Gastroesophageal sphincter (tissue), 3 donors: ENCODE data around the gene CATSPERE.

Source experiments
- POLR2A ChIP-seq, 2 donors: fragments of 450-650 bp; IDR thresholded peaks; one replicate each; pipeline ENCODE4 v1.6.1; 2017; ENCODE audit warnings: antibody characterized with exemption in 2 of 2, mild to moderate bottlenecking in 2 of 2, moderate library complexity in 1 of 2
- TF ChIP-seq, protein P1 (sequence below), 4 experiments: fragments of 200-600 bp in 2 of 4; fragments of 450-650 bp in 2 of 4; sonication (generic) in 1 of 4; IDR thresholded peaks; one replicate each; pipeline ENCODE4 v1.5.1; 2017 to 2019; ENCODE audit warnings: antibody characterized with exemption in 4 of 4, mild to moderate bottlenecking in 2 of 4, moderate library complexity in 2 of 4

DNA sequence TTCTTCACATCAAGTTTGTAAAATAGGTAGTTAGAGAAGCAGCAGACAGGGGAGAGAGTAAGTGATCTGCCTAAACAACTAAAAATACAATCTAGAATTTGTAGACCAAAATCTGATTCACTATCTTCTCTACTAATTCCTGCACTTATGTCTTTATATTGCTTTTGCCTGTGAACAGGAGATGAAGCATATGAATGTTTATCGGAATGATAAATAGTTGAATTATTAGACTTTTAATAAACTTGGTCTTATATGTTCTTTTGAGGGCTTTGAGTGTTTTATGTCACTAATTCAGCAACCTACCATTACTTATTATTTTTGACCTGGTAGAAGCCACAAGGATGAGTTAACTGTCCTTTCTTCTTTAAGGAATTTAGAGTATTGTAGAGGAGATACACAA, 194.1 kb downstream of the CATSPERE start:
- TF ChIP-seq POLR2A (IDR thresholded peaks at IDR 0.05) = no peak
- TF ChIP-seq, protein P1, sequence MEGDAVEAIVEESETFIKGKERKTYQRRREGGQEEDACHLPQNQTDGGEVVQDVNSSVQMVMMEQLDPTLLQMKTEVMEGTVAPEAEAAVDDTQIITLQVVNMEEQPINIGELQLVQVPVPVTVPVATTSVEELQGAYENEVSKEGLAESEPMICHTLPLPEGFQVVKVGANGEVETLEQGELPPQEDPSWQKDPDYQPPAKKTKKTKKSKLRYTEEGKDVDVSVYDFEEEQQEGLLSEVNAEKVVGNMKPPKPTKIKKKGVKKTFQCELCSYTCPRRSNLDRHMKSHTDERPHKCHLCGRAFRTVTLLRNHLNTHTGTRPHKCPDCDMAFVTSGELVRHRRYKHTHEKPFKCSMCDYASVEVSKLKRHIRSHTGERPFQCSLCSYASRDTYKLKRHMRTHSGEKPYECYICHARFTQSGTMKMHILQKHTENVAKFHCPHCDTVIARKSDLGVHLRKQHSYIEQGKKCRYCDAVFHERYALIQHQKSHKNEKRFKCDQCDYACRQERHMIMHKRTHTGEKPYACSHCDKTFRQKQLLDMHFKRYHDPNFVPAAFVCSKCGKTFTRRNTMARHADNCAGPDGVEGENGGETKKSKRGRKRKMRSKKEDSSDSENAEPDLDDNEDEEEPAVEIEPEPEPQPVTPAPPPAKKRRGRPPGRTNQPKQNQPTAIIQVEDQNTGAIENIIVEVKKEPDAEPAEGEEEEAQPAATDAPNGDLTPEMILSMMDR (IDR thresholded peaks at IDR 0.05) = no peak
